Measurements from ENCODE around the gene GARIN6. TPM values are rescaled to one million over a fixed set of nuclear protein-coding genes. Genes with fewer than 3 reads are reported as not detected.

Gene GARIN6
- total RNA-seq, 1 donor from 2014 or later, result not detected

GRCh38 chr12:99644629-99645028 is 2.9 kb upstream of the GARIN6 start:
- CTCF ChIA-PET, result no interaction called here
- H3K27ac Mint-ChIP-seq, result no peak overlapping the region

GRCh38 chr12:99648183-99648582 is 630 bp downstream of the GARIN6 start:
- no peak overlapping the region for H3K27ac Mint-ChIP-seq
- no peaks in the 10 kb centered on the region for H3K27me3 Mint-ChIP-seq
- H3K4me3 Mint-ChIP-seq, result no peak overlapping the region
- TF ChIP-seq CTCF (IDR thresholded peaks at IDR 0.05), result no peak
- H3K9me3 Mint-ChIP-seq, result no peaks in the 10 kb centered on the region
- ATAC-seq (ENCODE audit: low read depth), result no peak
- no peak for DNase-seq
- no peaks in the 10 kb centered on the region for H3K36me3 Mint-ChIP-seq (ENCODE audit: low read depth)
- H3K4me1 Mint-ChIP-seq, result no peaks in the 10 kb centered on the region
- POLR2A ChIA-PET, result no interaction called here
- CTCF ChIA-PET, result no interaction called here
- intact Hi-C loops (cut with micrococcal nuclease), result no loop called here

More at GRCh38 chr12:99644629-99645028, 2.9 kb upstream of the GARIN6 start:
- POLR2A ChIA-PET, result no interaction called here
- TF ChIP-seq CTCF (IDR thresholded peaks at IDR 0.05), result no peak
- H3K27me3 Mint-ChIP-seq, result no peaks in the 10 kb centered on the region
- intact Hi-C loops (cut with micrococcal nuclease), result no loop called here
- H3K4me3 Mint-ChIP-seq, result no peak overlapping the region
- DNase-seq (no peak), ATAC-seq (ENCODE audit: low read depth) (no peak)
- no peaks in the 10 kb centered on the region for H3K36me3 Mint-ChIP-seq (ENCODE audit: low read depth)
- no peaks in the 10 kb centered on the region for H3K4me1 Mint-ChIP-seq
- peaks cover 3% of the 10 kb centered on the region for H3K9me3 Mint-ChIP-seq

- CTCF ChIA-PET, result no interaction called here
- Mint-ChIP-seq H3K9me3 (no peaks in the 10 kb centered on the region), H3K27me3 (no peaks in the 10 kb centered on the region), H3K27ac (no peak overlapping the region), H3K4me3 (no peak overlapping the region), H3K36me3 (ENCODE audit: low read depth) (no peaks in the 10 kb centered on the region), H3K4me1 (no peaks in the 10 kb centered on the region)
- ATAC-seq (ENCODE audit: low read depth) (no peak), DNase-seq (no peak)
- POLR2A ChIA-PET, result no interaction called here
- no peak for TF ChIP-seq CTCF (IDR thresholded peaks at IDR 0.05)
- intact Hi-C loops (cut with micrococcal nuclease), result no loop called here
Observed at GRCh38 chr12:99649551-99649950, 2.0 kb downstream of the GARIN6 start.

- ChIA-PET CTCF (interaction anchor here (1.4 kb wide), 1 partner anchor 615 kb away, joined by 5 read pairs; no protein-coding TSS in a partner anchor), POLR2A (no interaction called here)
- no peaks in the 10 kb centered on the region for H3K4me1 Mint-ChIP-seq
- no peaks in the 10 kb centered on the region for H3K27me3 Mint-ChIP-seq
- intact Hi-C loops (cut with micrococcal nuclease), result loop anchor here (5.0 kb wide), 1 partner anchor 617 kb away; no protein-coding TSS in a partner anchor
- no peak overlapping the region for H3K27ac Mint-ChIP-seq
- no peaks in the 10 kb centered on the region for H3K36me3 Mint-ChIP-seq (ENCODE audit: low read depth)
- TF ChIP-seq CTCF (IDR thresholded peaks at IDR 0.05), result no peak
- no peak for DNase-seq
- ATAC-seq (ENCODE audit: low read depth), result no peak
- H3K4me3 Mint-ChIP-seq, result no peak overlapping the region
- H3K9me3 Mint-ChIP-seq, result no peaks in the 10 kb centered on the region
Observed at GRCh38 chr12:99658671-99659349, 11.3 kb downstream of the GARIN6 start.

- H3K4me1 Mint-ChIP-seq, result no peaks in the 10 kb centered on the region
- ATAC-seq (ENCODE audit: low read depth) (no peak), DNase-seq (no peak)
- no peaks in the 10 kb centered on the region for H3K36me3 Mint-ChIP-seq (ENCODE audit: low read depth)
- ChIA-PET CTCF (no interaction called here), POLR2A (no interaction called here)
- no peak overlapping the region for H3K27ac Mint-ChIP-seq
- no peak overlapping the region for H3K4me3 Mint-ChIP-seq
- intact Hi-C loops (cut with micrococcal nuclease), result no loop called here
- TF ChIP-seq CTCF (IDR thresholded peaks at IDR 0.05), result no peak
- H3K27me3 Mint-ChIP-seq, result no peaks in the 10 kb centered on the region
- no peaks in the 10 kb centered on the region for H3K9me3 Mint-ChIP-seq
Observed at GRCh38 chr12:99670635-99671034, 23.1 kb downstream of the GARIN6 start.

Measured in activated B cell treated with CpG ODN at 0.5 μM for 24 hours (primary cell).